Smooth muscle cell (in vitro differentiated cells): Measurements from ENCODE around the gene PPP1R15A. TPM values are rescaled to one million over a fixed set of nuclear protein-coding genes. Genes with fewer than 3 reads are reported as not detected.
A peak's percentile ranks its signal among the peaks of the same experiment; 100 is the strongest.
"Not testable (repeated sequence)": the region's sequence is repeated elsewhere in the genome, so short reads cannot be mapped to it uniquely, and the experiment has no call there.

Experiments used
- DNase-seq: peaks from one replicate; lab custom pipeline; 2025; ENCODE audit not compliant: unreplicated experiment; lab: John Stamatoyannopoulos, UW
- H2AFZ ChIP-seq: fragments of 200-600 bp; sonication (generic); 2 replicates; pipeline ENCODE4 v1.6.0; 2016; ENCODE audit warnings: antibody characterized with exemption, low read depth, mild to moderate bottlenecking
- H3F3A ChIP-seq: fragments of 200-600 bp; sonication (generic); 2 replicates; pipeline ENCODE4 v1.6.0; 2017; ENCODE audit warnings: antibody characterized with exemption, low read depth
- H3K27ac ChIP-seq: fragments of 200-600 bp; sonication (generic); 2 replicates; pipeline ENCODE4 v1.5.1; 2016; ENCODE audit warnings: low read depth, mild to moderate bottlenecking
- H3K27me3 ChIP-seq: fragments of 200-600 bp; sonication (generic); 2 replicates; pipeline ENCODE4 v1.6.1; 2016; ENCODE audit warnings: low read depth, mild to moderate bottlenecking
- H3K36me3 ChIP-seq: fragments of 200-600 bp; sonication (generic); 2 replicates; pipeline ENCODE4 v1.5.1; 2016; ENCODE audit warnings: low read depth
- H3K4me1 ChIP-seq: fragments of 200-600 bp; sonication (generic); 2 replicates; pipeline ENCODE4 v1.5.1; 2016; ENCODE audit warnings: low read depth
- H3K4me2 ChIP-seq: fragments of 200-600 bp; sonication (generic); 2 replicates; pipeline ENCODE4 v1.6.0; 2016; ENCODE audit warnings: mild to moderate bottlenecking
- H3K4me3 ChIP-seq: fragments of 200-600 bp; sonication (generic); 2 replicates; pipeline ENCODE4 v1.5.1; 2016; ENCODE audit warnings: mild to moderate bottlenecking
- H3K79me2 ChIP-seq: fragments of 200-600 bp; sonication (generic); 2 replicates; pipeline ENCODE4 v1.6.0; 2016; ENCODE audit warnings: low read depth, mild to moderate bottlenecking
- H3K9ac ChIP-seq: fragments of 200-600 bp; sonication (generic); 2 replicates; pipeline ENCODE4 v1.6.0; 2016; ENCODE audit warnings: low read depth
- H3K9me3 ChIP-seq: fragments of 200-600 bp; sonication (generic); replicated peaks from 2 replicates; pipeline ENCODE4 v1.5.1; 2016; ENCODE audit warnings: low read depth
- H4K20me1 ChIP-seq: fragments of 200-600 bp; sonication (generic); 2 replicates; pipeline ENCODE4 v1.6.0; 2016; ENCODE audit warnings: low read depth
- WGBS: methylation state at CpG from one replicate; pipeline ENCODE4 v1.1.7; 2016; ENCODE audit warnings: low lambda C conversion rate; 5-methylcytosine and 5-hydroxymethylcytosine counted together
- polyA plus RNA-seq: library from polyadenylated mRNA; unstranded; fragments of >200 nt; fragmentation: Nextera tagmentation; extraction: Ambion mirVana; gene quantifications from 2 replicates; pipeline ENCODE4 v1.2.1, GENCODE V29; 2016
- total RNA-seq: library from RNA; depleted of rRNA; stranded (reverse); fragments of >200 nt; gene quantifications from 2 replicates; pipeline ENCODE4 v1.2.3, GENCODE V29; 2014
- TF ChIP-seq, protein P1 (sequence below): fragments of 200-600 bp; sonication (generic); IDR thresholded peaks from 2 replicates; pipeline ENCODE4 v1.5.1; 2017; ENCODE audit warnings: borderline replicate concordance, mild to moderate bottlenecking, antibody characterized with exemption; ENCODE audit not compliant: insufficient read depth, poor library complexity, severe bottlenecking

PPP1R15A gene
- total and polyA plus RNA-seq, 2 experiments from 2014 or later = 88.5 to 339 TPM

DNA sequence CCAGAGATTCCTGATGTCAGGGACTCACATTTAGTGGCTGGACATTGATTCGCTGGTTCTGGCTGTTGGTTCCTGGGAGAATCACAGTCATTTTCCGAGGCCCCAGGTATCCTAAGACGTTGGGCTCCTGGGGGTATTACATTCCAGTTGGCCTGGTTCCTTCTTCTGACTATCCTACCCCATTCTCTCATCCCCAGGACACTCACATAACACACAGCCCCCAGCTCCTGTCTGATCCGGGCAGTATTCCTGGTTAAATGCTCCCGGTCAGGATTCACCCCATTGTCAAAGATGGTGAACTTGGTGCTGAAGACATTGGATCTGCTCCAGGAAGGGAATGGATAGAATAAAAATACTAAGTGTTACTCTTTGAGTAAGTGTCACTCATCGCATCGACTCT lies 11.5 kb downstream of the PPP1R15A start:
- H3K4me3 ChIP-seq = no peak overlapping the region
- peaks cover 8% of the 10 kb centered on the region for H3K4me1 ChIP-seq
- H2AFZ ChIP-seq = no peak overlapping the region
- DNase-seq = no peak
- no peaks in the 10 kb centered on the region for H3K36me3 ChIP-seq
- peaks cover 3% of the 10 kb centered on the region for H3F3A ChIP-seq
- no peak overlapping the region for H3K9ac ChIP-seq
- H3K4me2 ChIP-seq = no peak overlapping the region
- H3K79me2 ChIP-seq = no peaks in the 10 kb centered on the region
- no peaks in the 10 kb centered on the region for H4K20me1 ChIP-seq
- TF ChIP-seq, protein P1, sequence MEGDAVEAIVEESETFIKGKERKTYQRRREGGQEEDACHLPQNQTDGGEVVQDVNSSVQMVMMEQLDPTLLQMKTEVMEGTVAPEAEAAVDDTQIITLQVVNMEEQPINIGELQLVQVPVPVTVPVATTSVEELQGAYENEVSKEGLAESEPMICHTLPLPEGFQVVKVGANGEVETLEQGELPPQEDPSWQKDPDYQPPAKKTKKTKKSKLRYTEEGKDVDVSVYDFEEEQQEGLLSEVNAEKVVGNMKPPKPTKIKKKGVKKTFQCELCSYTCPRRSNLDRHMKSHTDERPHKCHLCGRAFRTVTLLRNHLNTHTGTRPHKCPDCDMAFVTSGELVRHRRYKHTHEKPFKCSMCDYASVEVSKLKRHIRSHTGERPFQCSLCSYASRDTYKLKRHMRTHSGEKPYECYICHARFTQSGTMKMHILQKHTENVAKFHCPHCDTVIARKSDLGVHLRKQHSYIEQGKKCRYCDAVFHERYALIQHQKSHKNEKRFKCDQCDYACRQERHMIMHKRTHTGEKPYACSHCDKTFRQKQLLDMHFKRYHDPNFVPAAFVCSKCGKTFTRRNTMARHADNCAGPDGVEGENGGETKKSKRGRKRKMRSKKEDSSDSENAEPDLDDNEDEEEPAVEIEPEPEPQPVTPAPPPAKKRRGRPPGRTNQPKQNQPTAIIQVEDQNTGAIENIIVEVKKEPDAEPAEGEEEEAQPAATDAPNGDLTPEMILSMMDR = no peak
- no peaks in the 10 kb centered on the region for H3K27me3 ChIP-seq
- no peak overlapping the region for H3K27ac ChIP-seq
- 98% methylated on average over 7 of the region's 7 CpGs for WGBS
- H3K9me3 ChIP-seq = no peaks in the 10 kb centered on the region

DNA sequence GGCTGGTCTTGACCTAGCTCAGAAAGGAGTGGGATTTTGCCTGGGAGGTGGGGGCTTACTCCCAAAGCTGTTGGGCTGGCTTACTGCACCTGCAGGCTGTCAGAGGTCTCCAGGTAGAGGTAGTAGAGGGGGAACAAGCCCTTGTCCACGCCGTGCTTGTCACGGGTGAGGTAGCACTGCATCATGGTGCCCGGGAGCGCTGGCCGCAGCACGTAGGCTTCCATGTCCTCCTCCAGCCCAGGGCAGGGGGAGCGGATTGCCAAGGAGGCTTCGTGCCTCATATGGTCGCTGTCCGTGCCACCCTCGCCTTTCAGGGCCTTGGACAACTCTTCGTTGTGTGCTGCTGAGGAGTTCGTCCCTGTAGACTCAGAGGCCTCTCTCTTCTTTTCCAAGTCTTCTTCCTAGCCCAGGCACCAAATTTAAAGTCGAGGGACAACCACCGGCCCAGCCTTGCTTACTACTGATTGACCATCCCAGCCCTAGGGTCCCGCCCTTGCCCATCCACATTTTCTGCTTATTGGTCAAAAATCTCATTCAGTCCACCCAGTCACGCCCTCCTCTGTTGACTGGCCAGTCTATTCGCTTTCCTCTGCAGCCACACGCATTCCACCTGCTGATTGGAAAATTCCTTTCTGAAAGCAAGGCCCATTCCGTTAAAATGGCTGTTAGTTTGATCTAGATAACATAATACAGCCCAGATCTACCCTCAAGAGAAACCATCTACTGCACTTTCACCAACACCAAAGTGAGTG lies 15.8 kb downstream of the PPP1R15A start:
- Histone ChIP-seq H3K9ac (no peak overlapping the region), H3K9me3 (no peaks in the 10 kb centered on the region), H3K4me3 (no peak overlapping the region), H3K4me1 (no peaks in the 10 kb centered on the region), H3K79me2 (no peaks in the 10 kb centered on the region), H3K36me3 (no peaks in the 10 kb centered on the region), H4K20me1 (no peaks in the 10 kb centered on the region), H2AFZ (no peak overlapping the region), H3F3A (peaks cover 11% of the 10 kb centered on the region), H3K27me3 (no peaks in the 10 kb centered on the region), H3K4me2 (no peak overlapping the region), H3K27ac (no peak overlapping the region)
- no peak for DNase-seq
- WGBS = 92% methylated on average over 21 of the region's 21 CpGs
- TF ChIP-seq, protein P1 = no peak

DNA sequence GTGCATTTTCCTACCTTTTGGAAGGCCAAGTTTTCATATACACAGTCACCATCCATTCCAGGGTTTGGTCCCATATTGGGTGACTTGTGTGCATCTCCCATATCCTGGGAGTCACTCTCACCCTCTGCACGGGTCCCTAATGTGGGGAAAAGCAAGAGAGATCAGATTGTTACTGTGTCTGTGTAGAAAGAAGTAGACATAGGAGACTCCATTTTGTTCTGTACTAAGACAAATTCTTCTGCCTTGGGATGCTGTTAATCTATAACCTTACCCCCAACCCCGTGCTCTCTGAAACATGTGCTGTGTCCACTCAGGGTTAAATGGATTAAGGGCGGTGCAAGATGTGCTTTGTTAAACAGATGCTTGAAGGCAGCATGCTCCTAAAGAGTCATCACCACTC lies 17.3 kb downstream of the PPP1R15A start:
- DNase-seq, H3K27ac ChIP-seq, H3K4me2 ChIP-seq, H2AFZ ChIP-seq, H3K36me3 ChIP-seq, H4K20me1 ChIP-seq, H3K79me2 ChIP-seq, H3K4me1 ChIP-seq, H3K4me3 ChIP-seq, H3K9me3 ChIP-seq, H3K27me3 ChIP-seq, H3K9ac ChIP-seq: not testable (repeated sequence)
- WGBS = 63% methylated on average over 3 of the region's 3 CpGs
- peaks cover 11% of the 10 kb centered on the region for H3F3A ChIP-seq

DNA sequence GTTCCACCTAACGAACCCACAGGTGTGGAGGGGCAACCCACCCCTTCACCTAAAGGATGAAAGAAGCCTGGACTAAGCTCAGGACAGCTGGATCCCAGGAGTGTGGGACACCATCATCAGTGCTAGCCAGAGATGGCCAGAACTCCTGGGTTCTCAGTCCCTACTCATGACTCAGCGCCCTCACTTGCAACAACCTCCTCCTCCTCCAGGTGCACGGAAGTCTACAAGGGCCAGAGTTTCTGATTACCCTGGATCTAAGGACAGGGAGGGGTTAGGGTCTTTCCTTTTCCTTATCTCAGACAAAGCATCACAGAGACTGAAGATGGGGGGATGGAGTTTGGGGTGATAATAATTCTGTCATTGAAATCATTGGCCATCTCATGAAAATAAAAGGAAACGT lies 18.3 kb downstream of the PPP1R15A start:
- Histone ChIP-seq H3K4me3 (no peak overlapping the region), H3K79me2 (no peaks in the 10 kb centered on the region), H3F3A (peaks cover 11% of the 10 kb centered on the region), H3K36me3 (no peaks in the 10 kb centered on the region), H4K20me1 (no peaks in the 10 kb centered on the region), H3K27me3 (no peaks in the 10 kb centered on the region), H3K4me1 (no peaks in the 10 kb centered on the region), H3K9me3 (no peaks in the 10 kb centered on the region), H2AFZ (no peak overlapping the region), H3K27ac (no peak overlapping the region), H3K9ac (no peak overlapping the region), H3K4me2 (peak overlapping the region; percentile 13)
- 94% methylated on average over 4 of the region's 4 CpGs for WGBS
- TF ChIP-seq, protein P1 = no peak
- DNase-seq = no peak
